ENCODE measurements around the gene DSCAML1.

DNA sequence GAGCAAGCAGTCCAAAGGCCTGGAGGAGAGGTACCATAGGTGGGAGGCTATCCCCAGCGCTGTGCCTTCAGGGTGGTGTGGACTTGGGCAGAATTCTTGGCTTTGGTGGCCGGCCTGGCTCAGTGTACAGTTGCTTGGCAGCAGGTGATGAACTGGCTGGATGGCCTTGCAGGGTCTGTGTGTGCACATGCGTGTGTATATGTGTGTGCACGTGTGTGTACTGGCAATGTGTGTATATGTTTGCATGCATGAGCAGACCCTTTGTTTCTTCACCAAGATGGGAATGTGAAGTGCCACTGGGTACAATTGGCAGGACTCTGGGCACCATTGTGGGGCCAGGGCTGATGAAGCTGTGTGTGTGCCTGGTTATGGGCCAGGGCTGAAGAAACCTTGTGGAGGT is 416.3 kb downstream of the DSCAML1 start:
- TF ChIP-seq, protein P1, sequence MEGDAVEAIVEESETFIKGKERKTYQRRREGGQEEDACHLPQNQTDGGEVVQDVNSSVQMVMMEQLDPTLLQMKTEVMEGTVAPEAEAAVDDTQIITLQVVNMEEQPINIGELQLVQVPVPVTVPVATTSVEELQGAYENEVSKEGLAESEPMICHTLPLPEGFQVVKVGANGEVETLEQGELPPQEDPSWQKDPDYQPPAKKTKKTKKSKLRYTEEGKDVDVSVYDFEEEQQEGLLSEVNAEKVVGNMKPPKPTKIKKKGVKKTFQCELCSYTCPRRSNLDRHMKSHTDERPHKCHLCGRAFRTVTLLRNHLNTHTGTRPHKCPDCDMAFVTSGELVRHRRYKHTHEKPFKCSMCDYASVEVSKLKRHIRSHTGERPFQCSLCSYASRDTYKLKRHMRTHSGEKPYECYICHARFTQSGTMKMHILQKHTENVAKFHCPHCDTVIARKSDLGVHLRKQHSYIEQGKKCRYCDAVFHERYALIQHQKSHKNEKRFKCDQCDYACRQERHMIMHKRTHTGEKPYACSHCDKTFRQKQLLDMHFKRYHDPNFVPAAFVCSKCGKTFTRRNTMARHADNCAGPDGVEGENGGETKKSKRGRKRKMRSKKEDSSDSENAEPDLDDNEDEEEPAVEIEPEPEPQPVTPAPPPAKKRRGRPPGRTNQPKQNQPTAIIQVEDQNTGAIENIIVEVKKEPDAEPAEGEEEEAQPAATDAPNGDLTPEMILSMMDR (IDR thresholded peaks at IDR 0.05): no peak
- TF ChIP-seq POLR2A (IDR thresholded peaks at IDR 0.05): no peak

Measured in tibial nerve (tissue), 3 donors.